Retinal pigment epithelial cell (primary cell): Measurements from ENCODE around the gene GRAMD1A.

ENCODE experiments used
- DNase-seq: peaks from one replicate; pipeline ENCODE4 v3.0.0-alpha.2; 2010; ENCODE audit warnings: low read depth
- H3K4me3 ChIP-seq: 2 replicates; pipeline ENCODE4 v1.5.1; 2011; ENCODE audit warnings: mild to moderate bottlenecking, low read length, control low read depth, moderate library complexity
- CTCF ChIP-seq: conservative IDR thresholded peaks from 2 replicates; pipeline ENCODE4 v1.5.1; 2011; ENCODE audit warnings: low read depth, low read length, control low read depth, inconsistent platforms

The GRAMD1A gene

DNA sequence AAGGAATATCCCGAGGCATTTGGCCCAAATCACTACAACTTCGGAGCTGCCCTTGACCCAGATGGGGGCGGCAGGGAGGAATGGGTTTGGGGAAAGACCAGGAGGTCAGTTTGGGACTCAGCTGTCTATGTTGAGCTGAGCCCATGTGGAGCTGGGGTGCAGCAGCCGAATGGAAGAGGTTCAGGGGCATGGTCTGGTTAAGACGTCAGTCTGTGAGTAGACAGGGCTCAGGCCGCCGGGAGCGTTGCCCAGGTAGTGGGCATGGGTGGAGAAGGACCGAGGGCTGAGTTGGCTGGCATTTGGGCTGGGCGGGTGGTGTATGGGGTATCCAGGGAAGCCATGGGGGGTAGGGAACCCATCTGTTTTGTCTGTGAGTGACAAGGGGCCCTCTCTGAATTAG lies 20.9 kb downstream of the GRAMD1A start:
- no peak for TF ChIP-seq CTCF
- no peak overlapping the region for H3K4me3 ChIP-seq
- DNase-seq: no peak

GRCh38 chr19:35021596-35021995 lies 21.5 kb downstream of the GRAMD1A start:
- TF ChIP-seq CTCF: no peak
- no peak for DNase-seq
- no peak overlapping the region for H3K4me3 ChIP-seq

- H3K4me3 ChIP-seq: no peak overlapping the region
- TF ChIP-seq CTCF: no peak
These were observed 22.3 kb downstream of the GRAMD1A start for GRCh38 chr19:35022460-35022859.

GRCh38 chr19:35023428-35023827 lies 23.3 kb downstream of the GRAMD1A start:
- no peak for TF ChIP-seq CTCF
- H3K4me3 ChIP-seq: no peak overlapping the region
- DNase-seq: no peak

More at GRCh38 chr19:35022460-35022859, 22.3 kb downstream of the GRAMD1A start:
- DNase-seq: no peak

- H3K4me3 ChIP-seq: no peak overlapping the region
- no peak for TF ChIP-seq CTCF
- no peak for DNase-seq
These were observed 24.0 kb downstream of the GRAMD1A start for GRCh38 chr19:35024095-35024494.

- TF ChIP-seq CTCF: no peak
- H3K4me3 ChIP-seq: no peak overlapping the region
- DNase-seq: no peak
These were observed 25.8 kb downstream of the GRAMD1A start for GRCh38 chr19:35025969-35026368.

DNA sequence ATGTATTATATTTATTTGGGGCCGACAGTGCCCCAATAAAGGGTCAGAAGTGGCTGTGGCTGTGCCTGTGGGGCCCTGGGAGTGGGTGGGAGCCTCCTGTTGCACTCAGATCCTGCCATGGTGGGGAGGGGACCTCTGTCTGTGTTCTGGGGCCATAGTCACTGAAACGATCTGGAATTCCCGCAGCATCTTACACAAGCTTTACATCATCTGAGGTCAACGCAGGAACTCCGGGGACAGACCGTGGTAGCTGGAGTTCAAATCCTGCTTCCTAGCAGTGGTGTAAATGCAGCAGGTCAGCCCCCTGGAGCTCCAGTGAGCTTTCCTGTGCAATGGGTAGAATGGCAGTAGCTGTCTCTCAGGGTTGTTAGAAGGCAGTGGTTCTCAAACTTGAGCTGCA lies 26.3 kb downstream of the GRAMD1A start:
- no peak overlapping the region for H3K4me3 ChIP-seq
- no peak for TF ChIP-seq CTCF
- DNase-seq: no peak
